IMR-90 (cell line): Measurements from ENCODE around the gene ZNF519. TPM values are rescaled to one million over a fixed set of nuclear protein-coding genes. Genes with fewer than 3 reads are reported as not detected.
A peak's percentile ranks its signal among the peaks of the same experiment; 100 is the strongest.

ENCODE experiments used
- ATAC-seq: fragments of 200-7000 bp; cut with Tn5 transposase; 2 replicates; pipeline ENCODE4 v1.9.1; 2020; ENCODE audit warnings: low read depth, mild to moderate bottlenecking, moderate library complexity
- BruUV-seq: library from RNA; stranded (reverse); fragments of 400-500 nt; replicated peaks from 2 replicates; lab custom pipeline; 2021; lab: Mats Ljungman, UMichigan
- CTCF ChIA-PET: fragments of 300-600 bp; formaldehyde crosslinking; extraction: SDS; loops from one replicate; lab custom pipeline; 2021; ENCODE audit warnings: antibody characterized with exemption; lab: Yijun Ruan, JAX
- POLR2A ChIA-PET: fragments of 300-600 bp; sonication (Branson Sonifier 250); formaldehyde crosslinking; loops from one replicate; lab custom pipeline; 2022; ENCODE audit warnings: antibody characterized with exemption; ENCODE audit not compliant: unreplicated experiment; lab: Charles Lee
- DNase-seq: peaks from one replicate; pipeline ENCODE4 v3.0.0; 2013
- H2AFZ ChIP-seq: replicated peaks from 2 replicates; pipeline ENCODE3; 2013; ENCODE audit warnings: low read length, mild to moderate bottlenecking; ENCODE audit not compliant: poor library complexity
- H2AK5ac ChIP-seq: 2 replicates; pipeline ENCODE4 v1.6.1; 2013; ENCODE audit warnings: low read depth, low read length, inconsistent platforms
- H2AK9ac ChIP-seq: replicated peaks from 2 replicates; pipeline ENCODE3; 2013; ENCODE audit warnings: mild to moderate bottlenecking, low read depth, low read length, moderate library complexity; ENCODE audit not compliant: poor library complexity
- H2BK120ac ChIP-seq: 2 replicates; pipeline ENCODE4 v1.6.1; 2013; ENCODE audit warnings: low read depth, low read length, inconsistent platforms
- H2BK15ac ChIP-seq: 3 replicates; pipeline ENCODE4 v1.6.1; 2013; ENCODE audit warnings: low read depth, low read length, inconsistent platforms
- H2BK20ac ChIP-seq: 2 replicates; pipeline ENCODE4 v1.6.1; 2013; ENCODE audit warnings: low read depth, mild to moderate bottlenecking, inconsistent platforms, low read length, moderate library complexity
- H2BK5ac ChIP-seq: 2 replicates; pipeline ENCODE4 v1.6.1; 2013; ENCODE audit warnings: mild to moderate bottlenecking, low read depth, low read length, inconsistent platforms; ENCODE audit not compliant: poor library complexity, severe bottlenecking
- H3K14ac ChIP-seq: replicated peaks from 2 replicates; pipeline ENCODE4 v1.6.1; 2013; ENCODE audit warnings: low read depth, low read length, inconsistent platforms
- H3K18ac ChIP-seq: 2 replicates; pipeline ENCODE4 v1.6.1; 2013; ENCODE audit warnings: low read depth, low read length, control low read depth
- H3K23ac ChIP-seq: 2 replicates; pipeline ENCODE4 v1.6.1; 2013; ENCODE audit warnings: low read depth, low read length, inconsistent platforms
- H3K27ac ChIP-seq: 2 replicates; pipeline ENCODE4 v1.5.1; 2013; ENCODE audit warnings: mild to moderate bottlenecking, control low read depth, low read length; ENCODE audit not compliant: insufficient read depth
- H3K27me3 ChIP-seq: 2 replicates; pipeline ENCODE4 v1.6.1; 2013; ENCODE audit warnings: low read length; ENCODE audit not compliant: control insufficient read depth, insufficient read depth
- H3K36me3 ChIP-seq: 2 replicates; pipeline ENCODE4 v1.6.1; 2013; ENCODE audit warnings: low read length, mixed read lengths; ENCODE audit not compliant: control insufficient read depth, insufficient read depth
- H3K4ac ChIP-seq: 2 replicates; pipeline ENCODE4 v1.6.1; 2013; ENCODE audit warnings: low read depth, low read length, inconsistent platforms
- H3K4me1 ChIP-seq: 2 replicates; pipeline ENCODE4 v1.6.1; 2013; ENCODE audit warnings: low read length, mixed read lengths; ENCODE audit not compliant: control insufficient read depth, insufficient read depth
- H3K4me2 ChIP-seq: 2 replicates; pipeline ENCODE4 v1.6.1; 2013; ENCODE audit warnings: low read depth, mild to moderate bottlenecking, control low read depth, low read length, moderate library complexity
- H3K4me3 ChIP-seq: 2 replicates; pipeline ENCODE4 v1.5.1; 2013; ENCODE audit warnings: low read depth, mild to moderate bottlenecking, control low read depth, low read length, moderate library complexity; ENCODE audit not compliant: insufficient read depth
- H3K56ac ChIP-seq: 2 replicates; pipeline ENCODE4 v1.6.1; 2013; ENCODE audit warnings: low read length, inconsistent platforms; ENCODE audit not compliant: insufficient read depth; ENCODE audit errors: extremely low read depth
- H3K79me1 ChIP-seq, 2 experiments: 2 replicates each; pipeline ENCODE4 v1.6.1; 2013; ENCODE audit warnings: low read length in 2 of 2, inconsistent platforms in 1 of 2, low read depth in 1 of 2
- H3K9ac ChIP-seq: 2 replicates; pipeline ENCODE4 v1.6.1; 2013; ENCODE audit warnings: low read depth, low read length, control low read depth
- H3K9me1 ChIP-seq: 2 replicates; pipeline ENCODE4 v1.6.1; 2013; ENCODE audit warnings: low read length, inconsistent platforms; ENCODE audit not compliant: insufficient read depth
- H3K9me3 ChIP-seq: 2 replicates; pipeline ENCODE4 v1.6.1; 2013; ENCODE audit warnings: low read length; ENCODE audit not compliant: control insufficient read depth, insufficient read depth
- H4K20me1 ChIP-seq: 2 replicates; pipeline ENCODE4 v1.6.1; 2013; ENCODE audit warnings: low read length, inconsistent platforms; ENCODE audit not compliant: insufficient read depth
- H4K5ac ChIP-seq: 2 replicates; pipeline ENCODE4 v1.6.1; 2013; ENCODE audit warnings: mild to moderate bottlenecking, low read depth, low read length, control low read depth
- H4K8ac ChIP-seq, 2 experiments: 2 replicates each; pipeline ENCODE4 v1.6.1; 2013; ENCODE audit warnings: low read depth in 2 of 2, low read length in 2 of 2, control low read depth in 1 of 2, inconsistent platforms in 1 of 2
- H4K91ac ChIP-seq: 2 replicates; pipeline ENCODE4 v1.6.1; 2013; ENCODE audit warnings: low read depth, low read length, inconsistent platforms; ENCODE audit not compliant: insufficient read depth
- MAFK ChIP-seq: IDR thresholded peaks from 2 replicates; pipeline ENCODE4 v1.6.1; 2012; ENCODE audit warnings: low read depth, low read length, improper control_type of control experiment
- USF2 ChIP-seq: fragments of 150-350 bp; IDR thresholded peaks from 2 replicates; pipeline ENCODE4 v1.6.1; 2017; ENCODE audit warnings: mild to moderate bottlenecking, antibody characterized with exemption, low read length, low read depth
- WGBS, 2 experiments: methylation state at CpG; one replicate each; pipeline versions ENCODE4 v1.1.5 to v1.1.7; 2013; ENCODE audit warnings: missing lambda C conversion rate in 2 of 2; ENCODE audit not compliant: insufficient read length in 1 of 2; ENCODE audit errors: extremely low coverage in 2 of 2; 5-methylcytosine and 5-hydroxymethylcytosine counted together
- dilution Hi-C: fragments of 300-500 bp; cut with HindIII; formaldehyde crosslinking; loops from one replicate; pipeline ENCODE4 v1.14.3; 2018; ENCODE audit warnings: low sequenced_read_pairs; ENCODE audit not compliant: unreplicated experiment
- in situ Hi-C: fragments of 300-500 bp; cut with MboI; formaldehyde crosslinking; loops from 3 replicates; pipeline ENCODE4 v1.14.3; 2019; ENCODE audit warnings: low sequenced_read_pairs, inconsistent platforms, mixed read lengths
- intact Hi-C: fragments of 100-400 bp; cut with micrococcal nuclease; formaldehyde crosslinking; loops from 2 replicates; pipeline ENCODE4 v1.10.0; 2022
- polyA plus RNA-seq, 3 experiments: library from polyadenylated mRNA; depleted of rRNA; stranded (reverse); fragments of >200 nt; gene quantifications; 2 replicates each; pipeline ENCODE4 v1.2.3, GENCODE V29; 2012; ENCODE audit warnings: low replicate concordance in 1 of 3
- total RNA-seq: library from RNA; depleted of rRNA; stranded (reverse); fragments of >200 nt; gene quantifications from 2 replicates; pipeline ENCODE4 v1.2.3, GENCODE V29; 2012

ZNF519 gene
- total and polyA plus RNA-seq, 2 of the 4 experiments (the other 2 are of a cell fraction) = 2.3 to 4.7 TPM

GRCh38 chr18:14122097-14122496 lies 10.1 kb downstream of the ZNF519 start:
- TF ChIP-seq MAFK (peak; percentile 100), USF2 (no peak)
- intact Hi-C loops = no loop called here

More at GRCh38 chr18:14122097-14122496, 10.1 kb downstream of the ZNF519 start:
- no peak overlapping the region for H3K14ac ChIP-seq
- DNase-seq (no peak), ATAC-seq (no peak)
- H4K8ac ChIP-seq = no peak overlapping the region
- CTCF ChIA-PET = no interaction called here
- no peak overlapping the region for H4K5ac ChIP-seq
- H4K20me1 ChIP-seq = no peaks in the 10 kb centered on the region
- H3K9me3 ChIP-seq = no peaks in the 10 kb centered on the region
- no peak overlapping the region for H3K4me3 ChIP-seq
- H2BK15ac ChIP-seq = no peak overlapping the region
- POLR2A ChIA-PET = no interaction called here
- no peak overlapping the region for H2BK5ac ChIP-seq
- H2AK9ac ChIP-seq = no peak overlapping the region
- H3K4me1 ChIP-seq = no peaks in the 10 kb centered on the region
- H2BK20ac ChIP-seq = no peak overlapping the region
- H3K27me3 ChIP-seq = no peaks in the 10 kb centered on the region
- dilution Hi-C loops (no loop called here), in situ Hi-C loops (no loop called here)
- H2BK120ac ChIP-seq = no peak overlapping the region
- H3K79me1 ChIP-seq = peaks cover 0 to 9% of the 10 kb centered on the region in 2 experiments; a peak in 1 of 4 replicates
- H4K91ac ChIP-seq = no peak overlapping the region
- H3K23ac ChIP-seq = no peak overlapping the region
- H3K4ac ChIP-seq = no peak overlapping the region
- H3K18ac ChIP-seq = no peak overlapping the region
- no CpG with 5 or more reads among the region's 2 CpGs for WGBS, 2 experiments
- H3K36me3 ChIP-seq = no peaks in the 10 kb centered on the region
- no peak overlapping the region for H3K4me2 ChIP-seq
- no peaks in the 10 kb centered on the region for H3K9me1 ChIP-seq
- no peak overlapping the region for H2AK5ac ChIP-seq
- no TSS peak for BruUV-seq
- H2AFZ ChIP-seq = no peak overlapping the region
- no peak overlapping the region for H3K27ac ChIP-seq
- no peak overlapping the region for H3K56ac ChIP-seq
- H3K9ac ChIP-seq = no peak overlapping the region
